Measurements from ENCODE around the gene FGA. TPM values are rescaled to one million over a fixed set of nuclear protein-coding genes. Genes with fewer than 3 reads are reported as not detected.

Gene FGA
- total and polyA plus RNA-seq, 2 of the 8 experiments (the other 6 are each of a cell fraction or from before 2014, with no cell fraction given) = not detected

- POLR2A ChIA-PET (ENCODE audit: partially characterized antibody) = interaction anchor here (1.0 kb wide), 1 partner anchor 60 kb away, joined by 3 read pairs; no protein-coding TSS in a partner anchor
- Histone ChIP-seq H2BK120ac (replicated peaks; ENCODE audit: low read depth, low read length) (no peak overlapping the region), H3K36me3 (ENCODE audit: control insufficient read depth in 2 of 4, insufficient read depth in 4 of 4, low read length in 3 of 4) (no peaks in the 10 kb centered on the region), H3K4me3 (ENCODE audit: extremely low read depth in 1 of 4, insufficient read depth in 2 of 4, low read depth in 3 of 4, low read length in 4 of 4) (no peak overlapping the region), H4K20me1 (replicated peaks in 1 of 2; ENCODE audit: control insufficient read depth in 1 of 2, insufficient read depth in 2 of 2, low read length in 2 of 2) (no peaks in the 10 kb centered on the region), H3K23me2 (ENCODE audit: low read depth, low read length) (no peaks in the 10 kb centered on the region), H3K23ac (ENCODE audit: insufficient read length) (no peak overlapping the region), H3K4me1 (replicated peaks in 1 of 4; ENCODE audit: control insufficient read depth in 3 of 4, insufficient read depth in 4 of 4, low read length in 3 of 4) (no peaks in the 10 kb centered on the region), H3K79me1 (ENCODE audit: low read depth, low read length) (no peaks in the 10 kb centered on the region), H3K18ac (ENCODE audit: extremely low read depth, low read length) (no peak overlapping the region), H2BK15ac (ENCODE audit: low read length) (no peak overlapping the region), H3K4me2 (ENCODE audit: insufficient read depth in 1 of 2, low read depth in 2 of 2, low read length in 2 of 2) (no peak overlapping the region), H3K79me2 (ENCODE audit: control insufficient read depth in 1 of 2, insufficient read depth in 2 of 2, low read length in 2 of 2) (no peaks in the 10 kb centered on the region), H2BK12ac (ENCODE audit: low read depth, low read length) (no peak overlapping the region), H3K27ac (ENCODE audit: low read depth, low read length) (no peak overlapping the region), H2BK5ac (ENCODE audit: low read depth, low read length) (no peak overlapping the region), H3K27me3 (replicated peaks in 1 of 4; ENCODE audit: control insufficient read depth in 3 of 4, extremely low read depth in 1 of 4, insufficient read depth in 3 of 4, low read length in 3 of 4) (peaks cover 0 to 1% (median 0%) of the 10 kb centered on the region in 4 experiments; a peak in 1 of 7 replicates), H2AFZ (ENCODE audit: low read length) (no peak overlapping the region), H3K56ac (replicated peaks; ENCODE audit: insufficient read length, low read depth, low read length) (no peak overlapping the region), H3K4ac (replicated peaks; ENCODE audit: insufficient read length, low read depth, low read length) (no peak overlapping the region), H3K9ac (replicated peaks in 1 of 4; ENCODE audit: extremely low read depth in 1 of 4, low read depth in 3 of 4, low read length in 3 of 4) (no peak overlapping the region), H3K9me3 (ENCODE audit: insufficient read depth in 2 of 2, low read depth in 1 of 2, low read length in 1 of 2) (no peaks in the 10 kb centered on the region), H4K8ac (ENCODE audit: extremely low read depth, insufficient read depth, low read length) (no peak overlapping the region), H2AK5ac (ENCODE audit: low read depth, low read length) (no peak overlapping the region), H2BK20ac (ENCODE audit: low read length) (no peak overlapping the region), H4K91ac (replicated peaks; ENCODE audit: insufficient read length, low read length) (no peak overlapping the region), H3K14ac (ENCODE audit: insufficient read length) (no peak overlapping the region), H4K5ac (ENCODE audit: insufficient read length, low read depth, low read length) (no peak overlapping the region)
- CTCF ChIA-PET (ENCODE audit: partially characterized antibody) = interaction anchor here (0.6 to 10.6 kb wide), 32 partner anchors 8 to 353 kb away, joined by 3 to 283 read pairs (median 6); partner anchors contain the start of genes FGB and PLRG1
- peak; percentile 78 for FAIRE-seq
- DNase-seq (ENCODE audit: low read depth in 1 of 2, low spot score in 2 of 2) = peak; percentile 27 to 59
- WGBS, 2 experiments (ENCODE audit: extremely low coverage in 1 of 2, insufficient coverage in 1 of 2, insufficient read length in 1 of 2, insufficient replicate concordance in 2 of 2, low coverage in 1 of 2, low lambda C conversion rate in 2 of 2, missing lambda C conversion rate in 1 of 2) = 50% methylated on average over 4 of the region's 4 CpGs; no CpG with 5 or more reads in 1 of the 2 experiments
- no peak for TF ChIP-seq BACH1 (IDR thresholded peaks at IDR 0.05; ENCODE audit: low read length)
- no peak; a peak in 1 of 4 replicates for TF ChIP-seq SIN3A (conservative IDR thresholded peaks at IDR 0.05 in 1 of 2, IDR thresholded peaks at IDR 0.05 in 1 of 2; ENCODE audit: low read depth in 1 of 2, low read length in 2 of 2)
- TF ChIP-seq EP300 (IDR thresholded peaks at IDR 0.05; ENCODE audit: borderline replicate concordance in 1 of 2, low read depth in 2 of 2, low read length in 2 of 2) = no peak
- peak; percentile 79 to 82 for TF ChIP-seq RAD21 (IDR thresholded peaks at IDR 0.05 in 1 of 2, conservative IDR thresholded peaks at IDR 0.05 in 1 of 2; ENCODE audit: low read depth in 2 of 2, low read length in 2 of 2)
- no peak for TF ChIP-seq POLR2AphosphoS5 (IDR thresholded peaks at IDR 0.05; ENCODE audit: low read depth, low read length)
- TF ChIP-seq TCF12 (IDR thresholded peaks at IDR 0.05; ENCODE audit: low read depth, low read length) = no peak
- TF ChIP-seq ATF2 (IDR thresholded peaks at IDR 0.05; ENCODE audit: low read length) = no peak
- TF ChIP-seq RBBP5 (IDR thresholded peaks at IDR 0.05; ENCODE audit: borderline replicate concordance, low read depth, low read length) = no peak
- TF ChIP-seq RNF2 (IDR thresholded peaks at IDR 0.05; ENCODE audit: borderline replicate concordance, low read depth, low read length, missing control alignments, poor library complexity, severe bottlenecking) = no peak
- TF ChIP-seq CBX8 (IDR thresholded peaks at IDR 0.05; ENCODE audit: borderline replicate concordance, low read depth, low read length) = no peak
Observed at GRCh38 chr4:154618708-154619315, 28.3 kb upstream of the FGA start.

All from H1 (cell line).